HG02970 (cell line): Measurements from ENCODE around the gene RNF144A.
A peak's percentile ranks its signal among the peaks of the same experiment; 100 is the strongest.

Source experiments
- ATAC-seq: cut with Tn5 transposase; IDR thresholded peaks from one replicate; pipeline ENCODE4 v1.9.1; 2021; ENCODE audit warnings: mild to moderate bottlenecking, moderate library complexity, moderate number of reproducible peaks; ENCODE audit not compliant: unreplicated experiment, low FRiP score

The RNF144A gene

DNA sequence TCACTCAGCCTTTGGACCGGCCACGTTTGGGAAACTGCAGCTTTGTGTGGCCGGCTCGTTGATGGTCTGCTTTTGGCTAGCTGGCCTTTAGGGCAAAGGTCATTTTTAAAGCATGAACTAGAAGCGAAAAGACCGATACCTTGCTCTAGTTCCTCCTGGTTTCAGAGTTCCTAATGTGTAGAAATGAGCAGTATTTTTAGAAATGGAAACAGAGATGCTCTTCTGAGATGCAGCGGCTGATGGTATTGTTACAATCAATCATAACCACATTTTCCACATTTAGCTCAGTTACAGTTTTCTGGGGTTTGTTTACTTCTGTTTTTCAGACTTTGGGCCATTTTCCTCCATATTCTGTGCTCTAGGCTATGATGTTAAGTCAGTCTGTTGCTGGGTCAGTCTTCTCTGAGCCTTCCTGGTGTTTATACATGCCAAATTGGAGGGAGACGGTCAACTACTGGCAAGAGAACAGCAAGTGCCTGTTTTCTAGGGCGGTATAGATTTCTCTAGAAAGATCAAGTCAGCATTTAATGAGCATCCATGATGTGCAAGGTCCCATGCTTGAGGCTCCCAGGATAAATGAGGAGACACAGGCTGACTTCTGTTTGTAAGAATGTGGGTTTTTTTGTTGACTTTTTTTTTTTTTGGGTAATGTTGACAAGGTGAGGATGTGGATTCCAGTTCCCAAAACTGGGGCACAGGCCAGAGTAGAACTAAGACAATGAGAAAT is 28.0 kb downstream of the RNF144A start:
- peak; percentile 82 for ATAC-seq

DNA sequence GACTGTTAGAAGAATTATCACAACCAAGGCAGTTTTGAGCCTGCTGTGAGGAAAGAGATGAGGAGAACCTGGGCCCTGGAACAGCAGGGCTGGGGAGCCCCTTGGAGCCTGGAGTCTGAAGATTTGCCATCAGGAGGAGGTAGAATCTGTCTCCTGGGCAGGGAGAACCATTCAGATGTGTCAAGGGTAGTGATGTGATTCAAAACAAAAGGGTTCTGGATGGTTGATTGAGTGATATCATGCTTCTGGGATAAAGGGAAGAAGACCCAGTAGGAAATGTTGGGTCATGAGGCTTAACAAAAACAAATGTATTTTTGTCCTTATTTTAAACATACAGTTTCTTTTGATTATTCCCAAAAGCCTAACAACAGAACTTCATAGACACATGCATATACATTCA is 28.6 kb downstream of the RNF144A start:
- ATAC-seq: no peak

DNA sequence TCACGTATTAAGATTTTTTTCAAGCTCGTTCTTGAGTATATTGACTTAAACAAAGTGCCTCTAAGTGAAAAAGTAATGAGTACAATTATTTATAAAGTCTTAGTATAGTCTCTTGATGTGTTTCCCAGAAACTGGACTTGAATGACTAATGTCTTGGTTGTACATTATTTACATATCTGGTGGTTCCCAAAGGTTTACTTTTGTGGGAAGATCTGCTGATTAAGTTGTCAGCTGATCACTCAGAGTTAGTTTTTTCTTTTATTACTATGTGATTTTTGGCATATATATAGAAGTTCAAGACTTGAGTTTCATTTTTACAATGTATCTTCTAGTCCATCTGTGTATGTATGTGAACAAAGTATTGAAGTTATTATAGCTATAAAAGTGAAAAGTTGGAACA is 29.5 kb downstream of the RNF144A start:
- no peak for ATAC-seq

DNA sequence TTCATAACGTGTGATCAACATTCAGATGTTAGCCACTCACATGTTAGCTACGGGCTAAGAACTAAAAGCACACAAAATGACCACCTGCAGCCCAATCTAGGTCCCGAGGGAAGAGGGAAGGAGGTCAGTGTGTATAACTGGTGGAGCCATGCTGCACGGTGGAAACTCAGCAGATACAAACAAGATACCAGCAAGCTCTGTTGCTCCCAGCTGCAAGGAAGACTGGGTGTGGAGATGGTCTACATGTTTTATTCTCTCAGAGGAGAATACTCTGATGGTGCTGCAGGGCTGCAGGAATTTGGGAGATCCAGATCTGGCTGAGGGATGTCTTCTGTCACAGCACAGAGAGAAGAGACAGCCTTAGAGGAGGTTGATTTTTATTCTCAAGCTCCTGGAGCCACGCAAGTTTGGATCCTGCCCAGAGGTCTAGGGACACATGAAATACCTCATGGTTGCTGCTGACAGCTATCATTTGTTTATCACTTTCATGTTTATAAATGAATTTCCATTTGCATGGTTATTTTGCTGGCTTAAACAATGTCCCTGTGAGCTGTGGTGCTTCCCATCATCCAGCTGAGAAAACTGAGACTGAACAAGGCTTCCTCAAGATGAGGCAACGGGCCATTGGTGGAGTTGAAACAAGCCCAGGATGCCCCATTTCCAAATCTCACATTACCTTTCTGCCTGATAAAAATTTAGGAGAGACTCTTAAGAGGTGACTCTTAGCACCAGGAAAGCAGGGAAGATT is 30.9 kb downstream of the RNF144A start:
- ATAC-seq: no peak

DNA sequence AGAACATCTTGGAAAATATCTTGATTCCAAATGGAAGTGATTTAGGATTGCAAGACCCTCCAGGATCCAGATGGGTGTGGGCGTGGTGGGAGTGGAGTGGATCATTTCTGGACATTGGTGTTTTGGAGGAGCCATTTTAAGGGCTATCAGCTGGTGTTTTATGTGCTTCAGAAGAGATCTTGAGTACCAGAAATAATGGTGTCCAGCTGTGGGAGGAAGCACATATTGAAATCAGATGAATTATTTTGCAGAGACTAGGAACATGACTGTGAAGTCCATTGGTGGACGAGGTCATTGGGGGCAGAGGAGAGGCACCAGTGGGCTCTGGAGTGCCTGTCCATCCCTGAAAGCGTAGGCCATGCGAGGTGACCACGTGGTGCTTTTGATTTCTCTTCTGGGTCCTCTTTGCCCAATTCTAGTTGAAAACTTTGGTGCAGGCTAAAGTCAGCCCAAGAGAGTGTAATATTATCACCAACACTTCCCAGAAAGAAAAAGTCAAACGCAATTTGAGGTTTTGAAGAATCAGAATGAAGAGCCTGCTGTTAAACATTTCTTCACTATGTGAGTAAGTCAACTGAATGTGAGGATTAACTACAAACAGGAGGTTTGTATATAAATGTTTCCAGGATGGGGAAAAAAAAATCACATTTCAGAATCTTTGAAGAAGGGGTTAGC is 31.6 kb downstream of the RNF144A start:
- ATAC-seq: no peak

DNA sequence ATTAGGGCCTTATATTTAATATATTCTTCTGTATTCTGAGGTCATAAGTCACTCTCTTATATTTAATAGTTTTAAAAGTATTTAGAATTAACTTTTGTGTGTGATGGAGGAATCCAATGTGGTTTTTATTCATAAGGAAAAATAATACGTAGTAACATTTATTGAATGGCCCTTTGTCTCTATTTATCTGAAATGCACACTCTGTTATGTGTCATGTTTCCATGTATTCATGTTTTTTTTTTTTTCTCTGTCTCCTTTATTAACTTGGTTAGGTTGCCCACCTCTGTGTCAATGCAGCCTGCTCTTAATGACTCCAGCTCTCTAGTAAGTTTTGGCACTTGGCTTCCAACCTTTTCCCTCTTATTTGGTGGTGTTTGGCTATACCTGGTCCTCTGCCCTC is 33.8 kb downstream of the RNF144A start:
- no peak for ATAC-seq

DNA sequence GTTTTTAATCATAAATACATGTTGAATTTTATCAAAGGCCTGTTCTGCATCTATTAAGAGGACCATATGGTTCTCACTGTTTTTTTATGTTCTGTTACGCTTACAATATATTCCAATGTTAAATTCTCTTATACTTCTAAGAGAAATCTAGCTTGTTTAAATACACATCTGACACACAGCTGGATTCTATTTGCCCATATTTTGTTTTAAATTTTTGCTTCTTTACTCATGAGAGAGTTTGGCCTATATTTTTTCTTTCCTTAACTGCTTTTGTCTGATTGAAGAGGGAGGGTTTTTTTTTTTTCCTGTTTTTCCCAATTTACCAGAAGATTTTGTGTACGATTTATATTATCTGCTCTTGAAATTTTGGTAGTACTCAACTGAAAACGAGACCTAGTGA is 34.9 kb downstream of the RNF144A start:
- no peak for ATAC-seq

DNA sequence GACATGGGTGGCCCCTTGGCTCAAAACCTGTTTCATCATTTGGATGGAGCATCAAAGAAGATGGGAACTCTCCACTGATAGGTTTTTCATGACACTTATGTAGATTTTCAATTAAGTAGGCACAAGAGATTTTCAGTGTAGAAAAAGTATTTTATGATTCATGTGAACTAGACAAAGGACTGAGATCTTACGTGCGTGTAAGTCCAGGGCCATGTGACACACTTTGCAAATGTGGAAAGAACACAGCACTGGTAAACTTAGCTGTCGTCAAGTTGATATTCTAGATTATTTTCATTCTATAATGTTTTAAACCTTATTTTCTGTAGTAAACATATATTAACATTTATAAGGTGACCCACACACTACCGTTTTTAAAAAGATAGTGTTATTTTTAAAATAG is 37.4 kb downstream of the RNF144A start:
- ATAC-seq: no peak

DNA sequence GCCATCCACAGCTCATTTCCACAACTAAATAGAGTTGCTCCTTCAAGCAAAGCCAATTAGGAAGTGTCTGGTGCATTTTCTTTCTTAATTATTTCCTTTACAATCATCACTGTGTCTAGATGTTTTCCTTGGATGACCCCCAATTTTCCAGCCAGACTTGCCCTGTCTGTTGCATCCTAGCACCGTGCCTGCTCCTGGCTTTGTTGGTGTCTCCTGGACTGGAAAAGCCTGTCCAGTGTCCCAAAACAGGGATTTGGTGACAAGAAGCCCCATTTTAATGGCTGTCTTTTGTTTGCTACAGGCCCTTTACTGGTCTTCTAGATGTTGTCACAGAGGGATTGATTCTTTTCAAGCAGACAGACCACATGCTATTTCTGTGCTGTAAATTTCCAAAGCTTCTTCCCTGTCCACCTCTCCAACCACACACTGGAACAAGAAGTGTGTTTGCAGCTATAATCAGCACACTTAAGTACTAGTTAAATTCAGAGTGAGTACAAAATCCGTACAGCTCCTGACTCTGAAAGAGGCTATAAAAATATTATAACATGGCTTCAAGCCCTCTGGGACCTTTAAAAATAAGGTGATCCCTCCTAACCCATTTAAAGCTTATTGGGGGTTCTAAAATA is 38.4 kb downstream of the RNF144A start:
- ATAC-seq: no peak

DNA sequence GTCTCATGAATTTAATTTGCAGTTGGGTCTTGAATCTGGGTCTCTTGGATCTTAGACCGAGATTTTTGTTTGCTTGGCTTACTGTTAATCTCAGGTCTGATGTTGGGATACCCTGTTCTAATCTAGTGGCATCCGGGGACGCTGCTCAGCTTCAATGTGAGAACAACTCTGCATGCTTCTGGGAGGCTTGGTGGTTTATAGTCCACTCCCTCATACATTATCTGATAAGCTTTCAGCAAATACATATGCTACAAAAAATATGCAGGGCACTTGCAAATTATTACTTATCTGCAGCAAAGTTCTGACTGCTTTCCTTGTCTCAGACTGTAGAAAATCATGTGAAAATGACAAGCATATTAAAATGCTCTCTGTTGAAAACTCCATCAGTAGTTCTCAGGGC is 39.4 kb downstream of the RNF144A start:
- no peak for ATAC-seq

DNA sequence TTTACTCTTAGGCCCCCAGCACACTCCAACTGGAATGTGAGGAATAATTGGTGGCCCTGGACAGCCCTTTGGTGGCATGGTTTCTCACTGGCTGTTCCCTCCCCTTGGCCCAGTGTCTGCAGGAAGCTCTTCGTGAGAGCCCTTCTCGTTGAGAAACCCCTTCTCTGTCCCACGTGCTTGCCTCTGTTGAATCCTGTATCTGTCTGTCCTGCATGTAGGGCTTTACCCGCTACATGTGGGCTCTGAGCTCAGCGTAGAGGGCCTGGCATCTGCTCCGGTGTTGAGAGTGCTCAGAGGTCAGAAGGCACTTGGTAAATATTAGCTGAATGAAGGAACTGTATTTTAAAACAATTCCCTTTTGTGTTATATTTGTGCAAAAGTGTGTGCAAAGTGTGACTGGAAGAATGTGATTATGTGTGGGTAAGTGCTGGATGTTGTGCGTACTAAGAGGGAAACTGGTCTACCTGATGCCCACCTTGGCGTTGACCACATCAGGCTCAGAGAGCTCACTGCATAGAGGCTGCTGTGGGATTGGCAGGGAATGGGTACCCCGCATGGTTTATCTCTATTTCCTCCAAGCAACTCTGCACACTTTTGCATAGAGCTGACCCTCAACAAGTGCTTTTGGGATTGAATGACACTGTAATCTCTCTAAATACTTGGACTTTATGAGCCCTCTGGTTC is 40.0 kb downstream of the RNF144A start:
- no peak for ATAC-seq

DNA sequence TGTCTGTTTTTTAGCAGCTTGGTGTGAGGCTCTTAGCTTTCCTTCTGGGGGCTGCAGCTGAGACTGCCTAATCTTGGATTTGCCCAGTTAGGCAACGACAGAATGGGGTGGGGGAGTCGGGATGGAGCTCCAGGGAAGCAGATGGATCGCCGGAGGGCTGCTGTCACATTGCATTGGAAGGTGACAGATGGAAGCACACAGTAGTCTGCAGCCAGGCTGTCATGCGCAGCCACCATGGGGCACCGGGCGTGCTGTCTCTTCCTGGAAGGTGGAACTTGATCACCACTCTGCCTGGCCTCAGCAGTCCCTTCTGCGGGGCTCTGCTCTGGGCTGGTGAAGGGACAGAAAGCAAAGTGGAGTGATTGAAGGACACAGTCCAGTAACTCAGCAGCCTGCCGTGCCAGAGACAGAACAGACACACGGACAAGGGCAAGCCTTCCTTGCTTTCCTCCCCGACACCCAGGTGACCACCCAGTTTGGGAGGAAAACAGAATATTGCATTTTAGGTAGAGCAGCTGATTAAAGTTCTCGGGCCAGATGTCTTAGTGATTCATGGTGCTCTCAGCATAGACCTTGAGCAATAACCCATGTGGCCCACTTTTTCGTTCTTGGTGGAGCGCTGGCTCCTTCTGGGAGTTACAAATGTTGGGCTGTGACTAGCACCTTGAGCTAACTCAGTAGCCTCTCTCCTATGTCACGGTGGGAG is 40.9 kb downstream of the RNF144A start:
- ATAC-seq: no peak

DNA sequence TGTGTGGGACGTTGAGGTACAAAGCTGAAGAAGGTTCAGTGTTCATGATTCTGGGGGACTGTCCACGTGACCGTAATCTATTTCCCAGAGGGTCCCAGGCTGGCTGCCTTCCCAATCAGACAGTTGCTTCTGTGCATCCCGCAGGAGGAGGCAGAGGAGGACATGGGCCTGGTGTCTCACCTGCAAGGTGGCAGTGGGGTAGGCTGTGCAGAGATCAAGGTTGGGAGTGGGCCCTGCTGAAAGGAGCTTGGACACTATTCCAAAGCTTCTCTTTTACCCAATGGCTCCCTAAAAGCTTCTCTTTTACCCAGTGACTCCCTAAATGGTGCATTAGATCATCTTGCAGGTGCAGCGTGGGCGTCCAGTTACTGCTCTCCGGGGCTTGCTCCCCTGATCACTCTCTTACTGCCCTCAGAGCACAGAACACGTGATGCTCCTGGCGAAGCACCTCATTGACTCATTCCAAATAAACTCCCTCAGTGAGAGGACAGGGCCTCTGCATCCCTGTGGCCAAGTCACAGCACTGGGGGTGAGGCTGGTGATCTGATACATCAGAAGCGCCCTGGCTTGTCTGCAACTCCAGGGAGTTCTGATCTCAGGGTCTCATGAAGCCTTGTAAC is 41.5 kb downstream of the RNF144A start:
- ATAC-seq: no peak

DNA sequence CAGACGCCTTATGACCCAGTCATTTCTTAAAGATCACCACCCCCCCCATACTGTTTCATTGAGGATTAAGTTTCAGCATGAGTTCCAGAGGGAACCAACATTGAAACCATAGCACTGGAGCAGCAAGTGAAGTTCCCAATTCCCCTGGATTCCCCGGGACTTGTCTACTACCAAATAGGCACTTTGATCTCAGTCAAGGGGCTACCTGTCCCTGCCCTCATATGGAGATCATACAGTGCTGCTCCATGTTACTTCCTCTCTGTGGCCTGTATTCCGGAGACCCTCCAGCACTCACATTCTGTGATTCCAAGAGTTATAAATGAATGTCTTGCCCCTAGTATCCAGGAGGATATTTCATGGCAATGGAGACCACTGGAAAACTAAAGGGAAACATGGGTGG is 42.5 kb downstream of the RNF144A start:
- ATAC-seq: no peak

DNA sequence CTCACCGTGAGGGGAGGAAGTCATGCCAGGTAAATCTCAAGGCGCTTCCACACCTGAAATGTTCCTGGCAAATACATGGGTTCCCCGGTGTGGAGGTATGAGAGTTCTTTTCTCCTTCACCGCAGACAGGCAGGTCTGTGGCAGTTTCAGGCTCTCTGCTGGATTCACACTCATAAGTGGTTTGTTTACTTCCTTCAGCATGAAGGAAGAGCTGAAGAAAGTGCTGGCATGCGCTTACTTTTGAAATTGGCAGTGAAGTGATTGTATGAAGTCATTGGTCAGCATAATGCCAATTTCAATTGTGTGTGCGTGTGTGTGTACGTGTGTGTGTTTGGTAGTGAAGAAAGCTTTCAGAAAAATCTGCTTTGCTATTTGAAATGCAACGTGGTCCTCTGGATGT is 43.4 kb downstream of the RNF144A start:
- no peak for ATAC-seq

DNA sequence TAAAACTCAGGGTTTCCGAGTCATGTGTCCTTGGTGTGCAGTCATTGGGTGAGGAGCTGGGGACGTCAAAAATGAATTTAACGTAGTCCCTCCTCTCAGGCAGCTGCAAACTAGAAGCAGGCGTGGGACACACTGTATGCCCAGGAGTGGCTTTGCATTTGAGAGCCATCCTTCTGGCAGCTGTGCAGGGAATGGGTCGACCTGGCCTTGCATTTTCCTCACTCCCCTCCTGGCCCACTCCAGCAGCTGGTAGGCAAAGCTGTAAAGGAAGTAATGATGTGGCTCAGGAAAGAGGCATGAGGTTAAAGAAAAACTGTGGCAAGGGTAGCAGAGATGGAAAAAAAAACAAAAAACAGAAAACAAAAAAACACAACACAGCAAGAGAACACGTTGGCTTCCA is 46.5 kb downstream of the RNF144A start:
- ATAC-seq: no peak

DNA sequence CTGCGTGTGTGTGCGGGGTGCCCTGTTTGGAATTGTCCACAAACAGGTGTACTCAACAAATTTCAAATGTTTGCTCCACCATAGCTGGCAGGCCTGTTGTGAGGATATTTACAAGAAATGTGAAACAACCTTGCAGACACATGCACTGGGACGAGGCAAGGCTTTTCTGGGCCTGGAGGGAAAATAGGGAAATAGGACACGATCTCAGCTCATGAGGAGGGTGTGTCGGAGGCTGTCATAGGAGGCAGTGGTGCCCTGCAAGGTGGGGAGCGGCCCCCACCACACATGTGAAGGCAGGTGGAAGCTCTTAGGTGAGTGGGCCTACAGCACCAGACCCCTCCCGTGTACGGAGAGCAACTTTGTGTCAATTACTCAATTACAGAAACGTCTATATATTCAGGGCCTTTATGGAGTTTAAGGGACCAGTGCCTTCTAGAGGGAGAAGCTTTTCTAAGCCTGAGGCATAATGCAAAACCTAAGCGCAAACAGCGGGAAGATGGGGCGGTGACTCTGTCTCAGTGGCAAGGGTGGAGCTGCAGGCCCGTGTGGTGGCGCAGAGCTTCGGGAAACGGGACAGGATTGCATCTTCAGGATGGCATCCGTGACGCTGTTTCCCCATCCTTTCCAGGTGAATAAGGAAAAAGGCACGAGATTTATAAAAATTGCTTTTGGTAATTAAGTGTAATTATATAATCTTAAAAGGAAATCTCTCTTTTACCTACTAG is 48.0 kb downstream of the RNF144A start:
- no peak for ATAC-seq

DNA sequence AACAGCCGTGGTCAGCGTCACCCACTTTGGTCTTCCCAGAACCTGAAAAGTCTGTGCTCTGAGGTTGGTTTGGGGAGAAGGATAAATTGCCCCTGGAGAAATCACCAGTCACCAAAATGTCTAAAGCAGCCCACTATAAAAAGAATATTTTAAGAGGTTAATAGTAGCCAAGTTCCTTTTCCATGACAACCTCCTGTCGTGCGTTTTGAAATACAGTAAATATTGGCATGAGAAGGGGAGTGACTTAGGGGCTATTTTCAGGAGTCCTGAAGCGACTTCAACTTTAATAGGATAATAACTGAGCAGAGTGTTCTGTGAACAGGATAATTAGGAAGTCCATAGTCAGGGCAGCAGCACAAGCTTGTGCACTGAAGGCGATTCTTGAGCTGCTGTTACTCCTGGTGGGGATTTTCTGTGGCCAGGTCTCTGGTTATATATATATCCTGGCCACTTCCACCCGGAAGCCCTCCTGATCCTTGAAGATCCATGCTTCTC is 49.3 kb downstream of the RNF144A start:
- ATAC-seq: no peak

DNA sequence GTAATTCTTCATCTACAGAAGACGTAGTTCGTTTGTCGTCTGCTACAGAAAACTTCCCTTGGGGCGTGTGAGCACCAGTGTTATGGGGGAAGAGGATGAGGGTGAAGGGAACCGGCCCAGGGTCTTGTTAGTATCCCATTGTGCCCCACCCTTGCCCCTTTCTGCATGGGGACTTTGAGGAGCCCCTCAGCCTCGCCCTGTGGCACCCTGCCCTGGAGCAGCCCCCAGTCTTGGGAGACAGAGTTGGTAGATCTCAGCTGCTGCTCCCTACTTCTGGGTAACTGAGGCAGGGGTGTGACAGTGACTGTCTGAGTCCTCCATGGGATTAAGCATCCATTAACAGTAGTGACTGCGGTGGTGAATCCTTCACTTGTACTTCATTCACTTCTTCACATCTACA is 50.1 kb downstream of the RNF144A start:
- ATAC-seq: no peak
